Neuronal stem cell (in vitro differentiated cells): ENCODE measurements around the gene HOXB4. TPM values are rescaled to one million over a fixed set of nuclear protein-coding genes. Genes with fewer than 3 reads are reported as not detected.

ENCODE experiments used
- DNase-seq: peaks from one replicate; pipeline ENCODE4 v3.0.0-alpha.2; 2013; ENCODE audit warnings: low spot score
- H2AFZ ChIP-seq: one replicate; pipeline ENCODE4 v1.6.1; 2013; ENCODE audit warnings: mild to moderate bottlenecking, low read length, inconsistent platforms
- H2AK5ac ChIP-seq: 2 replicates; pipeline ENCODE4 v1.6.1; 2013; ENCODE audit warnings: low read depth, mild to moderate bottlenecking, inconsistent platforms, low read length, moderate library complexity, mixed read lengths
- H2BK120ac ChIP-seq: 2 replicates; pipeline ENCODE4 v1.6.1; 2013; ENCODE audit warnings: low read depth, mild to moderate bottlenecking, inconsistent platforms, low read length, moderate library complexity, mixed read lengths
- H2BK12ac ChIP-seq: one replicate; pipeline ENCODE4 v1.6.1; 2013; ENCODE audit warnings: low read length, inconsistent platforms
- H2BK15ac ChIP-seq: 2 replicates; pipeline ENCODE4 v1.6.1; 2013; ENCODE audit warnings: mild to moderate bottlenecking, low read length, inconsistent platforms, mixed read lengths
- H2BK5ac ChIP-seq: one replicate; pipeline ENCODE4 v1.6.1; 2013; ENCODE audit warnings: inconsistent platforms, mild to moderate bottlenecking, low read length, moderate library complexity
- H3K14ac ChIP-seq: one replicate; pipeline ENCODE4 v1.6.1; 2013; ENCODE audit warnings: low read length, inconsistent platforms
- H3K18ac ChIP-seq: 2 replicates; pipeline ENCODE4 v1.6.1; 2013; ENCODE audit warnings: low read length, inconsistent platforms
- H3K23ac ChIP-seq: 2 replicates; pipeline ENCODE4 v1.6.1; 2013; ENCODE audit warnings: low read depth, mild to moderate bottlenecking, mixed read lengths, low read length, inconsistent platforms; ENCODE audit not compliant: poor library complexity
- H3K27ac ChIP-seq: replicated peaks from 3 replicates; pipeline ENCODE4 v1.5.1; 2013; ENCODE audit warnings: low read length, inconsistent platforms
- H3K27me3 ChIP-seq, 3 experiments: 2 replicates each; pipeline ENCODE4 v1.6.1; 2013; ENCODE audit warnings: low read length in 3 of 3, mild to moderate bottlenecking in 2 of 3, inconsistent platforms in 1 of 3, low read depth in 1 of 3, mixed read lengths in 1 of 3, moderate library complexity in 1 of 3; ENCODE audit not compliant: control insufficient read depth in 3 of 3, insufficient read depth in 3 of 3
- H3K36me3 ChIP-seq, 2 donors: replicated peaks in 1 of 2; 2 replicates each; pipeline ENCODE4 v1.6.1; 2013; ENCODE audit warnings: low read length in 2 of 2; ENCODE audit not compliant: control insufficient read depth in 2 of 2, insufficient read depth in 2 of 2
- H3K4ac ChIP-seq: 2 replicates; pipeline ENCODE4 v1.6.1; 2013; ENCODE audit warnings: inconsistent platforms, mild to moderate bottlenecking, low read length, moderate library complexity
- H3K4me1 ChIP-seq, 2 donors: 1 replicate in 1 of 2; 2 replicates in 1 of 2; pipeline ENCODE4 v1.6.1; 2013; ENCODE audit warnings: low read length in 2 of 2, low read depth in 1 of 2; ENCODE audit not compliant: control insufficient read depth in 2 of 2, insufficient read depth in 1 of 2
- H3K4me2 ChIP-seq: one replicate; pipeline ENCODE4 v1.6.1; 2013; ENCODE audit warnings: mild to moderate bottlenecking, low read length, inconsistent platforms; ENCODE audit not compliant: insufficient read depth, poor library complexity, severe bottlenecking
- H3K4me3 ChIP-seq, 2 donors: 2 replicates each; pipeline ENCODE4 v1.5.1; 2013; ENCODE audit warnings: low read length in 2 of 2, mild to moderate bottlenecking in 2 of 2, inconsistent platforms in 1 of 2, moderate library complexity in 1 of 2
- H3K79me1 ChIP-seq: one replicate; pipeline ENCODE4 v1.6.1; 2013; ENCODE audit warnings: low read depth, mild to moderate bottlenecking, inconsistent platforms, low read length, moderate library complexity
- H3K9ac ChIP-seq: one replicate; pipeline ENCODE4 v1.6.1; 2013; ENCODE audit warnings: mild to moderate bottlenecking, low read depth, low read length, inconsistent platforms; ENCODE audit not compliant: poor library complexity
- H3K9me3 ChIP-seq, 2 donors: replicated peaks in 1 of 2; 2 replicates each; pipeline versions ENCODE3 to v1.6.1; 2013; ENCODE audit warnings: low read length in 2 of 2, mild to moderate bottlenecking in 2 of 2, inconsistent platforms in 1 of 2, low read depth in 1 of 2, mixed read lengths in 1 of 2, moderate library complexity in 1 of 2; ENCODE audit not compliant: control insufficient read depth in 2 of 2, insufficient read depth in 1 of 2
- H4K8ac ChIP-seq: one replicate; pipeline ENCODE4 v1.6.1; 2013; ENCODE audit warnings: low read depth, mild to moderate bottlenecking, inconsistent platforms, low read length, moderate library complexity
- H4K91ac ChIP-seq: one replicate; pipeline ENCODE4 v1.6.1; 2013; ENCODE audit warnings: low read length, low read depth, mild to moderate bottlenecking, inconsistent platforms; ENCODE audit not compliant: poor library complexity
- WGBS, 2 donors: extraction: QIAGEN DNeasy Blood & Tissue Kit; methylation state at CpG; one replicate each; pipeline ENCODE4 v1.1.7; 2013; ENCODE audit warnings: missing lambda C conversion rate in 2 of 2, mixed read lengths in 1 of 2; ENCODE audit not compliant: insufficient read length in 2 of 2, insufficient replicate concordance in 1 of 2; ENCODE audit errors: extremely low coverage in 2 of 2; 5-methylcytosine and 5-hydroxymethylcytosine counted together
- polyA plus RNA-seq, 2 experiments: library from polyadenylated mRNA; stranded (reverse); fragments of 200-250 nt; gene quantifications; one replicate each; pipeline ENCODE4 v1.2.3, GENCODE V29; 2013

The HOXB4 gene
- polyA plus RNA-seq (2013, experiment 1 of 2), result not detected
- polyA plus RNA-seq (2013, experiment 2 of 2), result not detected

DNA sequence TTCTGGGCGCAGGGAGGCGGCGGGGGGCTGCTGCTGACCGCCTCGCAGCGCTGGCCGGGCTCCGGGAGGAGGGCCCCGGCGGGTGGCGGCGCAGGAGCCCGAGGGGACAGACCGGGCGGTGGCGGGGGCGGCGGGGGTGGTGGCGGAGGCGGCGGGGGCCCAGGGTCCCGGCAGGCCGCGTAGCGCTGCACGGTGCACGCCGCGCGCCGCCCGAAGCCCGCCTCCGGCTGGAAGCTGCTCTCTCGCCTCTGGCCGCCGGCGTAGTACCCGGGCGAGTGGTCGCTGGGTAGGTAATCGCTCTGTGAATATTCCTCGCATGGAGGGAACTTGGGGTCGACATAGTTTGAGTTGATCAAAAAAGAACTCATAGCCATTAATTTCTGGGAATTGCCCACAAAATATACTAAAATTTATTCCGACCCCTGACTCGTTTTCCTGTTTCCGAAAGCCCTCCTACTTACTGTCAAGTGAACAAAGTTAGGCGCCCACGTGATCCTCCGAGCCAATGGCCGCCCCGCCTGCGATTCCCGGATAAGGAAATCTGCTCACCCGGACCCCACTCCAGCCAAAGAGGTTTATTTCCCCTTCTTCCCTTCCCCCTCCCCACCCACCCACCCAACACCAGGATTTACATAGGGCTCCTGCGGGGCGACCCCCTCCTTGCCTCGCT is at the start of gene HOXB4:
Gene HOXB4 (minus strand): TSS at position 405 of the 670 bp plus-strand sequence. CDS start 31 bp downstream, at position 374.
- H3K23ac ChIP-seq, result peak within 1 kb of the TSS; percentile 49
- H3K27ac ChIP-seq, result no peak within 1 kb of the TSS
- peaks cover 77 to 98% (median 97%) of the 10 kb centered on the region in 3 experiments for H3K27me3 ChIP-seq
- H2BK12ac ChIP-seq, result no peak within 1 kb of the TSS
- peak within 1 kb of the TSS; percentile 17 to 33 for H3K4me3 ChIP-seq
- H3K14ac ChIP-seq, result peak within 1 kb of the TSS; percentile 32
- no peaks in the 10 kb centered on the region for H3K36me3 ChIP-seq
- H3K4ac ChIP-seq, result no peak within 1 kb of the TSS
- no peaks in the 10 kb centered on the region for H3K4me1 ChIP-seq
- H4K91ac ChIP-seq, result no peak within 1 kb of the TSS
- no peak within 1 kb of the TSS for H2AK5ac ChIP-seq
- H3K9ac ChIP-seq, result peak within 1 kb of the TSS; percentile 40
- WGBS, 2 donors, result no CpG with 5 or more reads among the region's 58 CpGs
- no peak within 1 kb of the TSS for H2BK5ac ChIP-seq
- no peak within 1 kb of the TSS for H2BK120ac ChIP-seq
- H3K79me1 ChIP-seq, result peaks cover 1% of the 10 kb centered on the region
- no peak within 1 kb of the TSS for H2BK15ac ChIP-seq
- no peak within 1 kb of the TSS for H4K8ac ChIP-seq
- DNase-seq, result no peak
- peaks cover 0 to 4% of the 10 kb centered on the region in 2 donors for H3K9me3 ChIP-seq
- H3K18ac ChIP-seq, result no peak within 1 kb of the TSS
- H3K4me2 ChIP-seq, result peak within 1 kb of the TSS; percentile 4
- H2AFZ ChIP-seq, result peak within 1 kb of the TSS; percentile 85

DNA sequence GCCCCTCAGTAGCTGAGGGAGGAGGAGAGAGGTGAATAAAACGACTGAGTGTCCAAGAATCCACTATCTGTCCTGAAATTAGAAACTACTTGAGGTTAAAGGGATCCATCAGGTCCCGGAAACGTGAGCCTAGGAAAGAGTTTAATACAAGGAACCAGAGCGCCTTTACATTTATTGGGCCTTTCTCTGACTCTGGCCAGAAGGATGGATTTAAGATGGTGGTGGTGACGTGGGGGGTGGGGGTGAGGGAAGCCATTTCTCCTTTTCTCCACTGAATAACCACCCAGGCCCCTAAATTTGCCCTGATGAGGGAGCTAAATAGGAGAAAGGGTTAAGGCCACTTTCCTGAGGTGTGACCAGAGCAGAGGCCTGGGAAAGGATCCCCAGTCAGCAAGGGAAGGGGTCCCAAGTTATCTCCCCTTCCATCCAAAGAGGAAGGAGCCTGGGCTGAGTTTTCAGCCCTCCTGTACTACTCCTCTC is 49.0 kb upstream of the HOXB4 start:
- Histone ChIP-seq H3K27ac (no peak overlapping the region), H3K23ac (no peak overlapping the region), H3K9ac (no peak overlapping the region), H2BK15ac (no peak overlapping the region), H2BK12ac (no peak overlapping the region), H3K4ac (no peak overlapping the region), H3K9me3 (peaks cover 0 to 2% of the 10 kb centered on the region in 2 donors), H3K14ac (no peak overlapping the region), H3K4me3 (no peak overlapping the region), H2AK5ac (no peak overlapping the region), H3K79me1 (no peaks in the 10 kb centered on the region), H3K4me1 (peaks cover 0 to 4% of the 10 kb centered on the region in 2 donors), H2AFZ (no peak overlapping the region), H2BK120ac (no peak overlapping the region), H3K18ac (no peak overlapping the region), H3K36me3 (no peaks in the 10 kb centered on the region), H2BK5ac (no peak overlapping the region), H4K8ac (no peak overlapping the region), H3K27me3 (peaks cover 48 to 100% (median 99%) of the 10 kb centered on the region in 3 experiments), H3K4me2 (no peak overlapping the region), H4K91ac (no peak overlapping the region)
- no peak for DNase-seq
- no CpG with 5 or more reads among the region's 5 CpGs for WGBS, 2 donors

GRCh38 chr17:48626245-48627117 is 48.3 kb upstream of the HOXB4 start, which contains the start of gene HOXB9:
Gene HOXB9, minus strand, starts transcription at chr17:48626358. Its CDS starts 89 bp downstream, at chr17:48626269.
- Histone ChIP-seq H3K4me1 (peaks cover 0 to 4% of the 10 kb centered on the region in 2 donors), H4K8ac (no peak within 1 kb of the TSS), H3K79me1 (no peaks in the 10 kb centered on the region), H3K14ac (no peak within 1 kb of the TSS), H3K27ac (no peak within 1 kb of the TSS), H2BK5ac (no peak within 1 kb of the TSS), H2BK120ac (no peak within 1 kb of the TSS), H2AFZ (peak within 1 kb of the TSS; percentile 82), H2BK12ac (no peak within 1 kb of the TSS), H3K27me3 (peaks cover 53 to 100% (median 99%) of the 10 kb centered on the region in 3 experiments), H3K9me3 (peaks cover 0 to 7% of the 10 kb centered on the region in 2 donors), H3K23ac (peak within 1 kb of the TSS; percentile 63), H3K4me2 (no peak within 1 kb of the TSS), H3K9ac (no peak within 1 kb of the TSS), H3K4ac (no peak within 1 kb of the TSS), H3K36me3 (no peaks in the 10 kb centered on the region), H3K4me3 (peak within 1 kb of the TSS in 1 of 2 donors; percentile 21), H2AK5ac (no peak within 1 kb of the TSS), H2BK15ac (no peak within 1 kb of the TSS), H4K91ac (no peak within 1 kb of the TSS), H3K18ac (no peak within 1 kb of the TSS)
- DNase-seq, result no peak
- WGBS, 2 donors, result no CpG with 5 or more reads among the region's 50 CpGs
